ENCODE data around the gene MYO7B.

The MYO7B gene

DNA sequence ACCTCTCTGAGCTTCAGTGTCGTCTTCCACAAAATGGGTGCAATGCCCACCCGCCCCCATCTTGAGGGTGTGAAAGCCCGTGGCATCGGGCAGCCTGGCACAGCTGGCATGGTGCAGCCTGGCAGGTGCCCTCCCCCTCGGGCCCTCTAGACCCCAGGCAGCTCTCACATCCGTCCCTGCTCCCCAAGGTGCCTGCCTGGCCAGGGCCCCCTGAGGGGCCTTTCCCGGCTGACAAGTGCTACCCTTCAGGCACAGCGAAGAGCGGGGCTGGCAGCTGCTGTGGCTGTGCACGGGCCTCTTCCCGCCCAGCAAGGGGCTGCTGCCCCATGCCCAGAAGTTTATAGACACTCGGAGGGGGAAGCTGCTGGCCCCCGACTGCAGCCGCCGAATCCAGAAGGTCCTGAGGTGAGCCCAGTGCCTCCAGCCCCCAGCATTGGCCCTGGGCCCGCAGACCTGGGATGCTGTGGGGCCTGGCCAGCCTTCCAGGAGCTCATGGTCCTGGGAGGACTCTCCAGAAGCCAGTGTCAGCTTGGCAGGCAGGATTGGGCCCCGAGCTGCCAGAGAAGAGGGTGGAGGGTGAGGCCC is 96.6 kb downstream of the MYO7B start:
- no peak for DNase-seq (ENCODE audit: low read depth)
- no peak for TF ChIP-seq CTCF (IDR thresholded peaks at IDR 0.05; ENCODE audit: low read length, missing control alignments)
- H3K4me3 ChIP-seq (replicated peaks; ENCODE audit: low read depth, low read length): no peak overlapping the region

GRCh38 chr2:127632592-127633489 is 97.4 kb downstream of the MYO7B start:
- no peak overlapping the region for H3K4me3 ChIP-seq (replicated peaks; ENCODE audit: low read depth, low read length)
- TF ChIP-seq CTCF (IDR thresholded peaks at IDR 0.05; ENCODE audit: low read length, missing control alignments): no peak
- no peak for DNase-seq (ENCODE audit: low read depth)

DNA sequence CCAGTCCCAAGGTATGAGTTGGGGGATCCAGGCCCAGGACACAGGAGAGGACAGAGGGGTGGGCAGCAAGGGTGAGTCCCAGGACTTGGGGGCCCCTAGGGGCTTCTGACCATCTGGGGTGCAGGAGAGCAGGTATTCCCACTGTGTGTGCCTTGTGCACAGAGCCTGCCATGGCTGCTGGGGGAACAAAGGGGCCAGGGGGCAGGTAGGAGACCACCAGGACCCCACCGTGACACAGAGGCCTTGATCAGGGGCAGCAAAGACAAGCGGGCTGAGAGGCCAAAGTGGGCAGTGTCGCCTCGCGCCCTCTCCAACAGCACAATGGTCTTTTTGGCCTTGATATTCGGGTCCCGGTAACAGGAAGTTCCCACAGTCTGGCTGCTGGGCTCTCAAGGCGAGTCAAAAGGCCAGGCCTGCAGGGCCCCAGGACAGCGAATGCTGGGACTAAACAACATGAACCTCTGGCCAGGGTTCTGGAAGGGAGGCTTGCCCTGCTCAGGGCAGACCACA is 98.1 kb downstream of the MYO7B start:
- no peak for DNase-seq (ENCODE audit: low read depth)
- no peak overlapping the region for H3K4me3 ChIP-seq (replicated peaks; ENCODE audit: low read depth, low read length)
- TF ChIP-seq CTCF (IDR thresholded peaks at IDR 0.05; ENCODE audit: low read length, missing control alignments): no peak

GRCh38 chr2:127634066-127634617 is 98.7 kb downstream of the MYO7B start:
- TF ChIP-seq CTCF (IDR thresholded peaks at IDR 0.05; ENCODE audit: low read length, missing control alignments): no peak
- no peak overlapping the region for H3K4me3 ChIP-seq (replicated peaks; ENCODE audit: low read depth, low read length)
- no peak for DNase-seq (ENCODE audit: low read depth)

DNA sequence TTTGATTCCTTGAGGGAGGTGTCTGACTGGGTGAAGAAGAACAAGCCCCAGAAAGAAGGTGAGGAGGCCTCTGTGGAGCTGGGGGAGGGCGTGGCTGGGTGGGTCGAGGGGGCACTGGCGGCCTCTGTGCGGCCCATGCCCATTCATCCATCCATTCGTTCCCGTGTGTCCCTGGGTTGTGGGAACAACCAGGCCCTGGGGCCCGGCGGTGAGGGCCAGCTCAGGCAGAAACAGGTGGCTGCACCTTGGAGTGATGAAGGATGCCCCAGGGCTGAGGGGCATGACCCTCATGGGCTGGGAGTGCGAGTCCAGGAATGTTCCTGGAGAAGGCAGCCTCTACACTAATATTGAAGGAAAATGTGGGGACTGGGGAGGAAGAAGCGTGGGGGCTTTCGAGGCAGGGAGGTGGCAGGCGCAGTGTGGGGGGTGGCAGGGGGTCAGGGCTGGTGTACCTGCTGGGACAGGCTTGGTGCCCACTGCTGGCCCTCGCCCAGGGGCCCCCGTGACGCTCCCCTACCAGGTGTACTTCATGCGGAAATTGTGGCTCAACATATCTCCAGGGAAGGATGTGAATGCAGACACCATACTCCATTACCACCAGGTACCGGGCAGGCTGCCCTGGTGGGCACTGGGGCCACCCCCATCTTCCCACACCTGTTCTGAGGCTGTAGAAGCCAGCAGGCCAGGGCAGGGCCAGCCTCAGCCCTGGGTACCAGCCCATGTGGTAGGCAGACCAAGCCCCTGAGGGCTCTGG is 99.3 kb downstream of the MYO7B start:
- TF ChIP-seq CTCF (IDR thresholded peaks at IDR 0.05; ENCODE audit: low read length, missing control alignments): no peak
- no peak overlapping the region for H3K4me3 ChIP-seq (replicated peaks; ENCODE audit: low read depth, low read length)
- DNase-seq (ENCODE audit: low read depth): no peak

GRCh38 chr2:127635380-127636237 is 100.1 kb downstream of the MYO7B start:
- no peak for TF ChIP-seq CTCF (IDR thresholded peaks at IDR 0.05; ENCODE audit: low read length, missing control alignments)
- H3K4me3 ChIP-seq (replicated peaks; ENCODE audit: low read depth, low read length): no peak overlapping the region
- no peak for DNase-seq (ENCODE audit: low read depth)
